Stimulated activated CD8-positive, alpha-beta memory T cell treated with anti-CD3 and anti-CD28 coated beads, Interleukin-4, amount 100 ng/mL, for 4 hours (primary cell): ENCODE data around the gene SS18L1.
"Not testable (repeated sequence)": the region's sequence is repeated elsewhere in the genome, so short reads cannot be mapped to it uniquely, and the experiment has no call there.

Source experiments
- DNase-seq, 2 donors: peaks; one replicate each; pipeline ENCODE4 v3.0.0-alpha.2; 2020; ENCODE audit warnings: low read depth in 2 of 2, low spot score in 1 of 2

The SS18L1 gene

GRCh38 chr20:62143081-62143956 is at the start of gene SS18L1, which contains the start of gene PSMA7:
TSS of gene SS18L1 (plus strand) at chr20:62143769. CDS start at chr20:62143821, 52 bp downstream.
TSS of gene PSMA7 (minus strand) at chr20:62143394. CDS start at chr20:62143303, 91 bp downstream.
- DNase-seq: peak; percentile 60 to 69

DNA sequence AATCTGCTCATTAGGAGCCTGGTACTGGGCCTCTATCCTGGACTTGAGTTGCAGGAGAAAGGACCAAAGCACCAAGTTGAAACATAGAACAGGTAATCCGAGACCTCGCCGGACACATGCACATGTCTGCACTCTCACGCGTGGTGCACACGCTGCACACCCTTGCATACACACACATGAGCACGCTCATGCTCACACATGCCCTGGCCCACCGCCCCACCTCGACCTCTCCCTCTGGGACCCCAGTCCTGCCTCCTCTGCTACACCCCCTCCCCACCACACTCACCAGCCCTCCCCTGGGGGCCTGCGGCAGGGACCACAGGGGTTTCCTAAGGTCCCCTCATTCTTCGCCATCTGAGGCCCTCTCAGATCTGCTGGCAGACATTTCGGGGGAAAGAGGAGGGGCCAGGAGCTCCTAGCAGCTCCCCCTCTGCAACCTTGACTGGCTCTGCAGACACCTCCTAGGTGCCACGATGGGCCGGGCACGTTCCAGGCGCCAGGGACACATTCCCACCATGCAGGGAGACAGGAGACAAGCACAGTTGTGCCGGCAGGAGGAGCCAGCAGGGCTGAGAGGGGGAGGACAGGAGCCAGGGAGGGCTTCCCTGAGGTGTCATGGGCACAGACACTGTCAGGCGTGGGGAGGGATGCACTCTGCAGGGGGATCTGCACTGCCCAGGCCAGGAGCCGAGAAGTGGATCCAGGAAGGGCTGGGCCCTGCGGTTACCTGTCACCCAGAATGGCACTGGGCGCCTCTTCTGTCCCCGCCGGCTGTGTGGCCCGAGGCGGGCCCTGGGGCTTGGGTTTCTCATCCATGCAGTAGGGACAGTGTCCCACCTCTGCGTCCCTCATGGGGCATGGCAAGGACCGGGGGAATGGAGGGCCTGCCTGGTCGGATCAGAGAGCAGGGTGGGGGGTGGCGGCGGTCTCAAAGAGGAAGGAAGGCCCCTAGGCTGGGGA is 46.9 kb upstream of the SS18L1 start:
- DNase-seq: no peak

DNA sequence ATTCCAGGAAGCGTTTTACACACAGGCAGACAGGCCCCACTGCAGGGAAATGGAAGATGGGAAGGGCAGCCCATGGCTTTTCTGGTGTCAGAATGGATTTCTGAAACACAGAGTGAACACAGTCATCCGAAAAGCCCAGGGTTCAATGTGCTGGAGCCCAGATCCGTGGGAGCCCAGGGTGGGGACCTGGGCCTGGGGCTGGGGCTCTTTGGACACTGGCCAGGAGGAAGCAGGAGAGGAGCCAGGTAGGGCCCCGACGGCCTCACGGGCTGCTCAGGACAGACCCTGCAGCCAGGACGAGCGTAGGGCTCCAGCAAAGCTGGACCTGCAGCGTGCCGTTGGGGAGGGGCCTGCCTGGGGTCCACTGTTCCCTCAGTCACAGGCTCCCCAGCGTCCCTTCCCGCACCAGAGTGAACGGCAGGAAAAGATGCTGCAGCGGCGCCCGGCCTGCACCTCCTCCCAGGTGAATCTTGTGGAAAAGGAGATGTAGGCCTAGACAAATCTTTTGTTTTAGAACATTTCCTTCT is 45.6 kb upstream of the SS18L1 start:
- DNase-seq: no peak

GRCh38 chr20:62101078-62101477 is 42.5 kb upstream of the SS18L1 start:
- DNase-seq: no peak

DNA sequence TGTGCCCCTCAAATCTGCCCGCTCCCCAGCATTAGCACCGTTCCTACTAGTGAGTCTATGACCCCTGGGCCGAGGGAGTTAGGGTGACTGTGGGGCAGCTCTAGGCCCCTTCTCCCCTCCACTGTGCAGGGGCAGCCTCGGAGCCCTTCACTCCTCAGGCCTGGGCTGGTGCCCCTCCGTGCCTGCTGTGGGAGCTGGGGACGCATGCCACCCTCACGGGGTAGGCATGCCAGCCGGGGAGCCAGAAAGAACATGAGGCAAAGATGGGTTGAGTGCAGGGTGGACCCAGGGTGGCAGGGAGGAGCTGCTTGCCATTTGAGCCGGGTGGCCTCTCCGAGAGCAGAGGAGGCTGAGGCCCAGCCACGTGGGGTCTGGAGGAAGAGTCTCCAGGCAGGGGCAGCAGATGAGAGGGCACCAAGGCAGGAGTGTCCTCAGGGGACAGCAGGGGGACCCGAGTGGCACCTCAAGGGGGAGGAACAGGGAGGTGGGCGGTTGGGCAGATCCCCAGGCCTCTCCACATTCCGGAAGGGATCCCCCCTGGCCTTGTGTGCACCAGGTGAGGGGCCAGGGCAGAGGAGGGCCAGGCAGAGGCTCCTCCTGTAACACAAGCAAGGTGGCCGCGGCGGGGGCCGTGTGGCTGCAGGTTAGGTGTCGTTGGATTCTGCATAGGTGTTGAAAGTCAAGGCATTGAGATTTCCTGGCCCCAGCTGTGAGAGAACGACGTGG is 39.9 kb upstream of the SS18L1 start:
- DNase-seq: no peak

- DNase-seq: no peak
Measured at GRCh38 chr20:62104234-62104789, 39.3 kb upstream of the SS18L1 start.

DNA sequence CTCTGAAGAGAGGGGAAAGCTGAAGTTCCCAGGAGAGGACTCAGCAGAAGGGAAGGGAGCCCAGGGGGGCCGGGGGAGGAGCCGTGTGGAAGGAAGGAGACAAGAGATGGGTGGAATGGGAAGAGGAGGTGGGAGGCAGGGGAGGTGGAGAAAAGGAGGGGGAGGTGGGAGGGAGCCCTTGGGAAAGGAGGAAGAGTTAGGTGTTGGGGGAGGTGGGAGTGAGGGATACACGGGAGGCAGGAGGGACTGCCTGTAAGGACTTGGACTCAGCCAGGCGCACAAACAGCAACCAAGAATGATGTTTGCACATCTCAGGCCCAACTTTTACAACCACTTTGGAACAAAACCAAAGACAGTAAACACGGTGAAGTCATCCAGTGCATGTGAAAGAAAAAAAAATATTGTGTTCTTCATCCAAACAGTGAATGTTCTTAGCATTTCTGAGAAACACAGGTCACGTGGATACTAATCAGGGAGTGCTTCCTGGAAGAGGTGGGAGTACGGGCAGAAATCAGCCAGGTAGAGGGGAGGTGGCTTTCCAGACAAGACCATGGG is 38.7 kb upstream of the SS18L1 start:
- DNase-seq: no peak

- no peak for DNase-seq
Measured at GRCh38 chr20:62105592-62105991, 38.0 kb upstream of the SS18L1 start.

GRCh38 chr20:62111148-62111547 is 32.4 kb upstream of the SS18L1 start:
- no peak for DNase-seq

- DNase-seq: no peak
Measured at GRCh38 chr20:62112368-62112767, 31.2 kb upstream of the SS18L1 start.

- no peak for DNase-seq
Measured at GRCh38 chr20:62114894-62115293, 28.7 kb upstream of the SS18L1 start.

DNA sequence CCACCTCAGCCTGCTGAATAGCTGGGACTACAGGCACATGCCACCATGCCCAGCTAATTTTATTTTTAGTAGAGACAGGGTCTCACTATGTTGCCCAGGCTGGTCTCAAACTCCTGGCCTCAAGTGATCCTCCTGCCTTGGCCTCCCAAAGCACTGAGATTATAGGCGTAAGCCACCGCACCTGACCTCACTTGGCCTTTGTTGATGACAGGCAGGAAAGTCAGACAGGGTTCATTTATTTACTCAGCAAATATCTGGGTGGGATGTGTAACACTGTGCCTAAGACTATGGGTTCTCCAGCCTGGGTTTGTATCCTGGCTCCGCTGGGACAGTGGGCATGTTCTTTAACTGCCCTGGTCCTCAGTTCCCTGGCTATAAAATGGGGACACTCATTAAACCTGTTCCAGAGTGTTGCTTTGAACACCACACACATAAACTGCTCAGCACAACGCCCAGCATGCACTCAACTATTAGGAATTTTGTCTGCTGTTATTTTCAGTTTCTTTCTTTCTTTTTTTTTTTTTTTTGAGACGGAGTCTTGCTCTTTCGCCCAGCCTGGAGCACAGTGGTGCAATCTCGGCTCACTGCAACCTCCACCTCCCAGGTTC is 27.7 kb upstream of the SS18L1 start:
- DNase-seq: not testable (repeated sequence)

- no peak for DNase-seq
Measured at GRCh38 chr20:62116558-62117361, 26.8 kb upstream of the SS18L1 start.

DNA sequence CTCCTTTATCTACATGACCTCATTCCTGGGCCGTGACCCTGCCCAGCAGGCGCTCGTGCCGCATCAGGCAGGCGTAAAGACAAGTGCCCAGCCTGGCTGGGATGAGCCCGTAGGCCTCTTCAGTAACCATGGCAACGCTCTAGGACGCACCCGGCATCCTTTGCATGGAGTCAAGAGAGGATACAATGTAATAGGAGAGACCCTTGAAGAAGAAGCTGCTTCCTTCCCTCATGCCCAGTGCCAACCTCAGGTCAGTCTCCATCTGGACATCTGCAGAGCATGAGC is 26.3 kb upstream of the SS18L1 start:
- no peak for DNase-seq

DNA sequence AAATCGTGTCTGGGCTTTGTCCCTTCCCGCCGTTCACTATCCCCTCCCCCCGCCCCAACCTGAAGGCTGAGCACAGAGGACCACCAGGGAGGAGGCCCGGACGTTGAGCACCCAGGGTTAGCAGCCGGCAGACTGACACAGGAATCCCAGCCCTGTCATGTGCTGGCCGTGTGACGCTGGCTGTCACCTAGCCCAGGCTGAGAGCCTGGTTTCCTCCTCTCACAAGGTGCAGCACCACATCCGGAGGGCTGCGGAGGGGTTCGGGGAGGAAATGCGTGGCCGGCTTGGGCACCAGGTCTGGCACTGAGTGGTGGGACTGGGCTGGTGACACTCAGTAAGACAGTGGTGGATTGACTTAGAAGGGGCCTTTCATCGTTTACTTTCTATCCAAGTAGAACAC is 25.9 kb upstream of the SS18L1 start:
- peak; percentile 41 to 60 for DNase-seq

- no peak for DNase-seq
Measured at GRCh38 chr20:62118113-62119043, 25.2 kb upstream of the SS18L1 start.

GRCh38 chr20:62119115-62119514 is 24.5 kb upstream of the SS18L1 start:
- DNase-seq: no peak
